PC-9 (cell line): ENCODE data around the gene CYP1A2. TPM values are rescaled to one million over a fixed set of nuclear protein-coding genes. Genes with fewer than 3 reads are reported as not detected.
A peak's percentile ranks its signal among the peaks of the same experiment; 100 is the strongest.

Source experiments
- BruUV-seq: library from RNA; stranded (reverse); fragments of 400-500 nt; replicated peaks from 2 replicates; lab custom pipeline; 2021; lab: Mats Ljungman, UMichigan
- CTCF ChIA-PET: fragments of 300-600 bp; sonication (Branson Sonifier 250); formaldehyde crosslinking; loops from one replicate; lab custom pipeline; 2022; ENCODE audit warnings: antibody characterized with exemption; lab: Charles Lee
- POLR2A ChIA-PET: fragments of 300-600 bp; sonication (Branson Sonifier 250); formaldehyde crosslinking; loops from one replicate; lab custom pipeline; 2022; ENCODE audit warnings: antibody characterized with exemption; ENCODE audit not compliant: unreplicated experiment; lab: Charles Lee
- DNase-seq, 2 experiments: peaks; one replicate each; pipeline versions ENCODE4 v3.0.0 to v3.0.0-alpha.2; 2015 to 2022; ENCODE audit warnings: mixed read lengths in 1 of 2
- H2AFZ ChIP-seq: fragments of 200-600 bp; sonication (generic); 2 replicates; pipeline ENCODE4 v1.8.1; 2017; ENCODE audit warnings: antibody characterized with exemption
- H3F3A ChIP-seq: fragments of 200-600 bp; sonication (generic); 2 replicates; pipeline ENCODE4 v1.8.1; 2017; ENCODE audit warnings: antibody characterized with exemption, mild to moderate bottlenecking, low read depth; ENCODE audit not compliant: insufficient read depth
- H3K27ac ChIP-seq: fragments of 200-600 bp; sonication (generic); 2 replicates; pipeline ENCODE4 v1.6.1; 2016; ENCODE audit warnings: mixed run types
- H3K27me3 ChIP-seq: fragments of 200-600 bp; sonication (generic); 2 replicates; pipeline ENCODE4 v1.6.1; 2016; ENCODE audit warnings: low read depth, mixed run types; ENCODE audit not compliant: insufficient read depth
- H3K36me3 ChIP-seq: fragments of 200-600 bp; sonication (generic); 2 replicates; pipeline ENCODE4 v1.6.1; 2016; ENCODE audit warnings: low read depth, mixed run types
- H3K4me1 ChIP-seq: fragments of 200-600 bp; sonication (generic); replicated peaks from 2 replicates; pipeline ENCODE4 v1.6.1; 2016; ENCODE audit warnings: mixed run types; ENCODE audit not compliant: insufficient read depth
- H3K4me2 ChIP-seq: fragments of 200-600 bp; sonication (generic); 2 replicates; pipeline ENCODE4 v1.6.1; 2017; ENCODE audit warnings: mixed run types
- H3K4me3 ChIP-seq: fragments of 200-600 bp; sonication (generic); 2 replicates; pipeline ENCODE4 v1.6.1; 2016; ENCODE audit warnings: mixed run types
- H3K79me2 ChIP-seq: fragments of 200-600 bp; sonication (generic); 2 replicates; pipeline ENCODE4 v1.6.1; 2017; ENCODE audit warnings: low read depth, mixed run types
- H3K9me2 ChIP-seq: fragments of 200-600 bp; sonication (generic); 2 replicates; pipeline ENCODE4 v1.8.1; 2017; ENCODE audit warnings: mild to moderate bottlenecking; ENCODE audit not compliant: insufficient read depth
- H3K9me3 ChIP-seq: fragments of 200-600 bp; sonication (generic); 2 replicates; pipeline ENCODE4 v1.8.1; 2016; ENCODE audit warnings: low read depth; ENCODE audit not compliant: insufficient read depth
- H4K20me1 ChIP-seq: fragments of 200-600 bp; sonication (generic); 2 replicates; pipeline ENCODE4 v1.8.1; 2017; ENCODE audit not compliant: insufficient read depth
- CTCF ChIP-seq: fragments of 200-600 bp; sonication (generic); conservative IDR thresholded peaks from 2 replicates; pipeline ENCODE4 v1.6.1; 2017; ENCODE audit warnings: mixed run types, antibody characterized with exemption, mild to moderate bottlenecking, moderate library complexity
- EZH2 ChIP-seq: fragments of 200-600 bp; sonication (generic); IDR thresholded peaks from 2 replicates; pipeline ENCODE4 v1.8.0; 2017; ENCODE audit warnings: antibody characterized with exemption, low read depth
- intact Hi-C: fragments of 100-400 bp; cut with micrococcal nuclease; formaldehyde crosslinking; loops from one replicate; pipeline ENCODE4 v1.10.0; 2022; ENCODE audit not compliant: unreplicated experiment
- total RNA-seq: library from RNA; stranded (reverse); gene quantifications from 2 replicates; pipeline ENCODE4 v1.2.3, GENCODE V29; 2021

The CYP1A2 gene
- total RNA-seq, 1 experiment from 2014 or later, result not detected

GRCh38 chr15:74722591-74722990 is 26.1 kb upstream of the CYP1A2 start:
- TF ChIP-seq EZH2 (no peak), CTCF (no peak)
- Histone ChIP-seq H3K9me3 (no peaks in the 10 kb centered on the region), H3K79me2 (no peaks in the 10 kb centered on the region), H3K9me2 (no peaks in the 10 kb centered on the region), H3K27me3 (no peaks in the 10 kb centered on the region), H3K4me3 (no peak overlapping the region), H2AFZ (no peak overlapping the region), H3K36me3 (no peaks in the 10 kb centered on the region), H3K27ac (no peak overlapping the region), H3K4me1 (no peaks in the 10 kb centered on the region), H4K20me1 (no peaks in the 10 kb centered on the region), H3F3A (peaks cover 4% of the 10 kb centered on the region; the same call in 1 of the 2 replicates), H3K4me2 (no peak overlapping the region)
- BruUV-seq, result no TSS peak
- intact Hi-C loops, result no loop called here
- DNase-seq, result no peak
- ChIA-PET POLR2A (no interaction called here), CTCF (no interaction called here)

- H3K4me1 ChIP-seq, result no peaks in the 10 kb centered on the region
- ChIA-PET CTCF (no interaction called here), POLR2A (interaction anchor here (0.6 kb wide), 2 partner anchors 28 to 261 kb away, joined by 3 to 6 read pairs; no protein-coding TSS in a partner anchor)
- H2AFZ ChIP-seq, result no peak overlapping the region
- intact Hi-C loops, result no loop called here
- no peaks in the 10 kb centered on the region for H3K9me2 ChIP-seq
- H3K9me3 ChIP-seq, result no peaks in the 10 kb centered on the region
- no peak for DNase-seq
- no peaks in the 10 kb centered on the region for H3K36me3 ChIP-seq
- H3K4me2 ChIP-seq, result no peak overlapping the region
- H3F3A ChIP-seq, result peaks cover 4% of the 10 kb centered on the region; the same call in 1 of the 2 replicates
- no peaks in the 10 kb centered on the region for H3K79me2 ChIP-seq
- no peak overlapping the region for H3K4me3 ChIP-seq
- BruUV-seq, result no TSS peak
- H4K20me1 ChIP-seq, result no peaks in the 10 kb centered on the region
- H3K27me3 ChIP-seq, result no peaks in the 10 kb centered on the region
- no peak for TF ChIP-seq CTCF
- H3K27ac ChIP-seq, result no peak overlapping the region
These were observed 25.5 kb upstream of the CYP1A2 start for GRCh38 chr15:74723187-74723586.

DNA sequence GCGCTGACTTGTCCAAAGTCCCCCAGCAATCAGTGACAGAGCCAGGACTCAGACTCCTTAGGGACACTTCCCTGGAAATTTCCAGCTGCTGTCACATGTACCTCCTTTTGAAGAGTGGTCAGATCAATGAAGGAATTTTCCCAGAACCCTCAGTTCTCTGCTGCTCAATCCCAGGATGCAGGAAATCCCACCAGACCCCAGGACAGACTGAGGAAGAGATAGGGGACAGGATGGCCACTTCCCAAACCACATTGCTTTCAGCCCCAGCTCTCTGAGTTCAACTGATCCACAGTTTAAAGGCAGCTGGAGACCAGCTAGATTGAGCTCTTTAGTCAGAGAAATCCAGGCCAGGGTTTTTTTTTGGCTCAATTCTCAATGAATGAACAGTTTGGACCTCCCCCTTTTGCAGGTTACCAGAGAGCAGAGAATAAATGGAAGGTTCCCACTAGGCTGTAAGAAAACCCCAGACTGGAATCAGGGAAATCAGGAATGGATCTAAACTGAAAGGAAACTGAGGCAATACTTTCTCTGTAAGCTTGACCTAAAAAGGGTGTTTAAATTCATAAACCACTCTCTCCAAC is 24.8 kb upstream of the CYP1A2 start:
- BruUV-seq, result no TSS peak
- Histone ChIP-seq H3K4me1 (no peaks in the 10 kb centered on the region), H3K27me3 (no peaks in the 10 kb centered on the region), H3K9me3 (no peaks in the 10 kb centered on the region), H4K20me1 (no peaks in the 10 kb centered on the region), H3F3A (peaks cover 4% of the 10 kb centered on the region; the same call in 1 of the 2 replicates), H3K27ac (no peak overlapping the region), H3K4me3 (no peak overlapping the region), H3K36me3 (no peaks in the 10 kb centered on the region), H3K9me2 (no peaks in the 10 kb centered on the region), H2AFZ (no peak overlapping the region), H3K4me2 (no peak overlapping the region), H3K79me2 (no peaks in the 10 kb centered on the region)
- POLR2A ChIA-PET, result interaction anchor here (0.6 kb wide), 3 partner anchors 29 to 260 kb away, joined by 3 to 10 read pairs (median 6); no protein-coding TSS in a partner anchor
- TF ChIP-seq CTCF, result no peak
- TF ChIP-seq EZH2, result no peak
- intact Hi-C loops, result no loop called here
- CTCF ChIA-PET, result no interaction called here
- peak; percentile 17 to 49 for DNase-seq
